HG03571 (cell line): ENCODE data around the gene SIRT4.

Experiments used
- ATAC-seq: cut with Tn5 transposase; IDR thresholded peaks from one replicate; pipeline ENCODE4 v1.9.1; 2021; ENCODE audit not compliant: unreplicated experiment

Gene SIRT4

DNA sequence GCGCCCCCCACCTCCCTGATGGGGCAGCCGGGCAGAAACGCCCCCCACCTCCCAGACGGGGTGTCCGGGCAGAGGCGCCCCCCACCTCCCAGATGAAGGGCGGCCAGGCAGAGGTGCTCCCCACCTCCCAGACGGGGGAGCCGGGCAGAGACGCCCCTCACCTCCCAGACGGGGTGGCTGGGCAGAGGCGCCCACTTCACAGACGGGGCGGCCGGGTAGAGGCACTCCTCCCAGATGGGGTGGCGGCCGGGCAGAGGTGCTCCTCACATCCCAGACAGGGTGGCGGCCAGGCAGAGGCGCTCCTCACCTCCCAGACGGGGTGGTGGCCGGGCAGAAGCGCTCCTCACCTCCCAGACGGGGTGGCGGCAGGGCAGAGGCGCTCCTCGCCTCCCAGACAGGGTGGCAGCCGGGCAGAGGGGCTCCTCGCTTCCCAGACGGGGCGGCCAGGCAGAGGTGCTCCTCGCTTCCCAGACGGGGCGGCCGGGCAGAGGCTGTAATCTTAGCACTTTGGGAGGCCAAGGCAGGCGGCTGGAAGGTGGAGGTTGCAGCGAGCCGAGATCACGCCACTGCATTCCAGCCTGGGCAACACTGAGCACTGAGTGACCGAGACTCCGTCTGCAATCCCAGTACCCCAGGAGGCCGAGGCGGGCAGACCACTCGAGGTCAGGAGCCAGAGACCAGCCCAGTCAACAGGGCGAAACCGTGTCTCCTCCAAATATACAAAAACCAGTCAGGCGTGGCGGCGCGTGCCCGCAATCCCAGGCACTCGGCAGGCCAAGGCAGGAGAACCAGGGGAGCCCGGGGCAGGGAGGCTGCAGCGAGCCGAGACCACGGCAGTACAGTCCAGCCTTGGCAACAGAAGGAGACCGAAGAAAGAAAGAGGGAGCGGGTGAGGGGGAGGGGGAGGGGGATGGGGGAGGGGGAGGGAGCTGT is 23.7 kb upstream of the SIRT4 start:
- ATAC-seq: no peak

- ATAC-seq: no peak
Observed at GRCh38 chr12:120283318-120283717, 18.8 kb upstream of the SIRT4 start.

DNA sequence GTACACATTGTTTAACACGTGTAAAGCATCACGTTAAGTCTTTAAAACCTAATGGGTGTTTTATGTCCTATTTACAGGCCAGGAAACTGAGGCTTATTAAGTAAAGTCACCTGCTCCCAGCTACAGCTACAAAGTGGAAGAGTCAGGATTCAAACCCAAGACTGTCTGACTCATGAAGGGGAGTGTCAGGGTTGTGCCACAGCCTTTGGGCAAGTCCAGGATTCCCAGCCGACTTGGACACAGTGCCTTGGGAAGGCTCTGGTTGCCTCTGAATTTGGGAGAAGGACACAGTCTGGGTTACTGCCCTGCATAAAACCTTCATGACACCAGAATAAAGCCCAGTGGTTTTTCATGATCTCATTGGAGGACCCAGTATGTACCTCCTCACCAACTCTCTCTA is 17.7 kb upstream of the SIRT4 start:
- ATAC-seq: no peak

- ATAC-seq: no peak
Observed at GRCh38 chr12:120286768-120287490, 15.2 kb upstream of the SIRT4 start.

GRCh38 chr12:120287491-120287890 is 14.6 kb upstream of the SIRT4 start:
- ATAC-seq: no peak

- no peak for ATAC-seq
Observed at GRCh38 chr12:120290609-120291305, 11.4 kb upstream of the SIRT4 start.

- ATAC-seq: no peak
Observed at GRCh38 chr12:120292411-120292660, 9.8 kb upstream of the SIRT4 start.

DNA sequence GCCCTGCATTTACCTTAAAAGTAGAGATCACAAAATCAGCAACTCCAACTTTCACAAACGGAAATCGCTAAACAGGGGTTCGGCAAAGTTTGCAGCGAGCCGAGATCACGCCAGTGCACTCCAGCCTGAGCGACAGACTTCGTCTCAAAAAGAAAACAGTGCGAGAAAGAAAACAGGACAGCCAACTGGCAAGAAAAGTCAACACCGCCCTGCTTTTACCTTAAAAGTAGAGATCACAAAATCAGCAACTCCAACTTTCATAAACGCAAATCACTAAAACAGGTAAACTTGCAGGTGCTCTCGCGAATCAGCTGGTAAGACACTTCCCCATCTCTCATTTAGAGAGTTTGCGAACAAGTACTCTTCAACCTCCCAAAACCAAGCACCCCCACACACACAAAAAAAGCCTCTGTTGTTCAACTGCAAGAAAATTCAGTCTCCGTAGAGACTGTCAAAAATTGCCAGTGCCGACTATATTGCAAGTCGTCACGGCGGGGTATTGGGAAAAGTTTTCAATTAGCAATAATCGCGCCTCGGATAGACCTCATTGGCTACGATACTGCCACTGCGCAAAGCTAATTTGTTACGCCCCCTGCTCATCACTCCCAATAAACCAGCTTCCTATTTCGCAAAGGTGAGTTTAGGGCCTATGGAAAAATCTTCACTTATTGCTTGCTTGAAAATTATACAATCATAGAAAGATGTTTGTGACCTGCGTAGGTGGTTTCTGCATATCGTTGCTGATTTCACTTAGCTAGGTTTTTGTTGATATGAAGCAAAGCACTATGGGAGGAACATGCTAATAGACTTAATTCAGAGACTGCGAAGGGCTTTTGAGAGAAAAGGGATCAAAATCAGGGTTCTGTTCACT is 9.2 kb upstream of the SIRT4 start, which contains the start of gene RNU4-1:
Gene RNU4-1 (minus strand): TSS at position 577 of the 871 bp plus-strand sequence.
- peak; percentile 50 for ATAC-seq

DNA sequence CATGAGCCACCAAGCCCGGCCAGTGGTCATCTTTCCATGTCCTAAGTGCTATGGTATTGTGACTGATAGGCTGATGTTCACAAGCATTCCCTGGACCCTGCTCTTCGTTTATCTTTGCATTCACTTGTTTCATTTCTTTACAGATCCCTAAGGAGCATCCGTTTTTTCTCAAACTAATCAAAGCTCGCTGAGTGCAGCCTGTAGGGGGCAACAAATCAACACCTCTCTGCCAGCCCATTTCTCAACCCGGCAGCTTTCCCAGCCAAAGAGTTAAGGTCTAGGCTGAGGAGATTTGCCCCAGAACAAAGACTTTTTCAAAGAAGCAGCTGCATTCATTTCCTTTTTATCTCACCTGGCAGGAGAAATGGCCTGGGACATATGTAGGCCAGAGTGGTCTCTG is 12.1 kb downstream of the SIRT4 start:
- no peak for ATAC-seq

DNA sequence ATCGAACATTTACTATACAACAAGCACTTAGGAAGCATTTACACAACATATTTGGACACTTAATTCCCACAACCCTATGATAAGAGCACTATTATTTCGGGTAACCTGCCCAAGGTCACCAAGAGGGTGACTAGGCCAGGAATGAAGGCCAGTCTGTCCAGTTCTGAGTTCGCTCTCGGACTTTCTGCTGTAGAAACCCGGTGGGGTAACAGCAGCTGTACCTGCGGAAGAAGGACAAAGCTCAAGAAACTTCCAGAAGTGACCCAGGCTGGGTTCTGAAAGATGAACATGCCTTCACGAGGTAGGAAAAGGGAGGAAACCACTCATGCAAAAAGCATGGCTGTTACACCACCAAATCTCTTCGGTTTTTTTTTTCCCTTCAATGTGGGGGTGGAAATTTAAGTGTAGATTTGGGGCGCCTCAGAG is 14.7 kb downstream of the SIRT4 start:
- no peak for ATAC-seq

DNA sequence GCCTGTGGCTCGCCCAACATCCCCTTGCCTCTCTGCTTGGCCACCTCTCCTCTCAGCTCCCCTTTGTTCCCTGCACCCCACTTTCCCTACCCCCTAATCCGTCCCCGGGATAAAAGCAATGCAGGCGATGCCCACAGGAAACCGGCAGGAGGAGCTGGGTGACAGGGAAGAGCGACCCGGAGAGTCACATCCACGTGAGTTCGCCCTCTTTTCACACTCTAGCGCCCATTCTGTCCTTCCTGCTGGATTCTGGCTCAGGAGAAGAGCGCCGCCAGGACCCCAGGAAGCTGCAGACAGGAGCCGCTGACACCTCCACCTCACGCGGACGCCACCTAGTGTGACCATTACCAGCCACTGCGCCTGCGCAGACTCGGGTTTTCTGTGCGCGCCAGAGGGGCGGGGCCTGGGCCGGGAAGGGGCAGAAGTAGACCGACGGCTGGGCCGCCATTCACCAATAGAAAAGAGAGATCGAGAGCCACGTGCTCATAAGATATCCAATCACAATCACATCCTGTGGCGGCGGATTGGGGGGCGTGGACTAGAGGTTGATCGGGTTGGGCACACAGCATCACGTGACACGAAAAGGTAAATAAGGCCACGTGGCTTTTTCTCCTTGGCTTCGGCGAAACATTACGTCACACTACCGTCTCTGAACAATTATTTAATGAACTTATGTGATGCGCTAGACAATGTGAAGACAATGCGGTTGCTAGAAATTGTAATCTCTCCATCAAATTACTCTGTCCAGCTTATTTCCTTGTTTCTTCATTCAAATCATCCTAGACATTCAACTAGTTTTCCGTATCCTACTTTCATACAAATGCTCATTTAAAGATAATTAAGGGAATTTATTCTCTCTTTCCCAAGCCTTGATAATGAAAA is 15.3 kb downstream of the SIRT4 start:
- peak; percentile 96 for ATAC-seq

- no peak for ATAC-seq
Observed at GRCh38 chr12:120321382-120322202, 19.5 kb downstream of the SIRT4 start.

- no peak for ATAC-seq
Observed at GRCh38 chr12:120323772-120324171, 21.7 kb downstream of the SIRT4 start.

GRCh38 chr12:120324841-120325417 is 22.8 kb downstream of the SIRT4 start:
- no peak for ATAC-seq

DNA sequence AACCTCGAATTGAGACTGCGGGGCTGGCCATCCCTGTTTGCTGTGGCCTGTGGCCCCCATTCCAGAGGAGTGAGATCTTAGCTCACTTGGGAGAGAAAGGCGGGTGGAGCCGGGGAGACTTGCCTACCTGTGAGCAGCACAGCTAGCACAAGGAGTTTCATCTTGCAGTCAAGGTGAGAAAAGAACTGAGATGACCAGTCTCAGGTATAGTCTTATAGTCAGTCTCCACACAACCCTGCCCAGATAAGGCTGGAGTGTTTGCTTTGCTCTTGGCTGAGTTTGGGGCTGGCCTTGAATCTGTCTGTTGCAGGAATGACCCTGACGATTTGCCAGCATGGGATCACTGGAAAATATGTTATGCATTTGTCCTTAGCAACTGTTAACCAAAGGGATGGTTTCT is 25.5 kb downstream of the SIRT4 start, which contains the start of gene PLA2G1B:
Gene PLA2G1B (minus strand): TSS at position 187 of the 400 bp plus-strand sequence. CDS start 26 bp downstream, at position 161.
- no peak for ATAC-seq

GRCh38 chr12:120328228-120328627 is 26.1 kb downstream of the SIRT4 start:
- no peak for ATAC-seq

- no peak for ATAC-seq
Observed at GRCh38 chr12:120331390-120331789, 29.3 kb downstream of the SIRT4 start.

- ATAC-seq: no peak
Observed at GRCh38 chr12:120332041-120332440, 29.9 kb downstream of the SIRT4 start.
